Epithelial cell of prostate (primary cell): ENCODE results near the gene LRRC53.
A peak's percentile ranks its signal among the peaks of the same experiment; 100 is the strongest.

ENCODE experiments used
- DNase-seq: peaks from one replicate; pipeline ENCODE4 v3.0.0-alpha.2; 2011; ENCODE audit warnings: low read depth, low spot score
- H3K27ac ChIP-seq: fragments of 450-650 bp; 2 replicates; pipeline ENCODE4 v1.5.1; 2017; ENCODE audit warnings: mild to moderate bottlenecking

The LRRC53 gene

GRCh38 chr1:74512170-74512915, at the start of gene LRRC53:
Gene LRRC53 (minus strand): TSS chr1:74512611. CDS start chr1:74483349, 29,262 bp downstream.
- no peak for DNase-seq
- no peak within 1 kb of the TSS for H3K27ac ChIP-seq

- DNase-seq = no peak
- no peak overlapping the region for H3K27ac ChIP-seq
These were observed 37.5 kb upstream of the LRRC53 start for GRCh38 chr1:74549932-74550331.

GRCh38 chr1:74548961-74549750, 36.7 kb upstream of the LRRC53 start:
- H3K27ac ChIP-seq = no peak overlapping the region
- DNase-seq = no peak

- no peak for DNase-seq
- no peak overlapping the region for H3K27ac ChIP-seq
These were observed 33.4 kb upstream of the LRRC53 start for GRCh38 chr1:74545821-74546220.

GRCh38 chr1:74534241-74534640, 21.8 kb upstream of the LRRC53 start:
- no peak overlapping the region for H3K27ac ChIP-seq
- no peak for DNase-seq

GRCh38 chr1:74531796-74532195, 19.4 kb upstream of the LRRC53 start:
- H3K27ac ChIP-seq = no peak overlapping the region
- peak; percentile 2 for DNase-seq

DNA sequence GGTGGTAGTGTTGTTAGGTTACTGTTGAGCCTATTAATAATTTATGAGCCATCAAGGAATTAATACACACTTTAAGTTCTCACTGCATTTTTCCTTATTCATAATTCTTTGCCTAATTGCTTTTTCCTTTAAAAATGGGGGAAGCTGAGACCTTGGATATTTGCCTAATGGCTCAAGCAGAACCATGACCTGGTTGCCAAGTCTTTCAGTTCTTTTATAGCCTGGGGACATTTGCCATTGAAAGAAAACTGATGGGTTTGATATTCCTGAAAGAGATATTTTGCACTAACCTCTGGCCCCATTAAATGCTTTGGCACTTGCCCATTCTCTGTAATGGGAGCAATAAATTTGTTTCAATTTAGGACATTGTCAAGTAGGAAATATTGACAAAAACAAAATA, 18.5 kb upstream of the LRRC53 start:
- DNase-seq = no peak
- H3K27ac ChIP-seq = no peak overlapping the region

DNA sequence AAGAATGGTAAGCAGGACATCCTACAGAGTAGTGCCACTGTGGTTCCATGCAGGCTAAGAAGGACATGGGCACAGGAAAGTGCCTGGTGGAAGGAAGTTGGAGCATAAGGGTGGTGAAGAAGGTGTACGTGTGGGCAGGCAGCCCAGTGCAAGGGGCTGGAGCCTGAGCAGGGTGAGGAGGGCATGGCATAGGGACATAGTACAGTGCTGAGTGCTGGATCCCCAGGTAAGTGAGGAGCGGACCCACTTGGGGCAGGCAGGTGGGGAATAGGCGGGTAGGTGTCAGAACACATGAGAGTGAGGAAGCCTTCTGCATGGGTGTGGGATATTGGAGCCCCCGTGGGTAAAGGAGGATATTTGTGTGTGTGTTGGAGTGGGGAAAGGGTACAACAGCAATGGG, 15.7 kb upstream of the LRRC53 start:
- no peak overlapping the region for H3K27ac ChIP-seq
- no peak for DNase-seq

- no peak for DNase-seq
- no peak overlapping the region for H3K27ac ChIP-seq
These were observed 14.3 kb upstream of the LRRC53 start for GRCh38 chr1:74526708-74527107.

- H3K27ac ChIP-seq = no peak overlapping the region
- DNase-seq = no peak
These were observed 11.6 kb upstream of the LRRC53 start for GRCh38 chr1:74523873-74524480.

GRCh38 chr1:74522148-74522547, 9.7 kb upstream of the LRRC53 start:
- DNase-seq = no peak
- no peak overlapping the region for H3K27ac ChIP-seq

DNA sequence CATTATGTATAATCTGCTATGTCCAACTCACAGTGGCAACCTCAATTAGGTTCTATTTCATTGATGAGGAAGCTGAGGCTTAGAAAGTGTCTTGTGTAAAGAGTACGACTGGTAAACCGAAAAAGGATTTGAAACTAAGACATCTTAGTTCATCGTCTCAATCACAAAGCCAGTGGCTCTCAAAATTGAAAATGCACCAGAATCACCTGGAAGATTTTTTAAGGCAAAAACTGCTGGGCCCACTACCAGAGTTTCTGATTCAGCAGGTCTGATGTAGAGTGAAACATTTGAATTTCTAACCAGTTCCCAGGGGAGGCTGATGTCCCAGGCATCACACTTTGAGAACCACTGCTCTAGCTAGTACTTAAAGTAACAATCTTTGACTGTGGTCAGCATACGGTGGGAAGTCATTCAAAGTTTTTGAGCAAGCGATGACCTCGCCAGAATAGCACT, 5.2 kb upstream of the LRRC53 start:
- H3K27ac ChIP-seq = no peak overlapping the region
- no peak for DNase-seq

DNA sequence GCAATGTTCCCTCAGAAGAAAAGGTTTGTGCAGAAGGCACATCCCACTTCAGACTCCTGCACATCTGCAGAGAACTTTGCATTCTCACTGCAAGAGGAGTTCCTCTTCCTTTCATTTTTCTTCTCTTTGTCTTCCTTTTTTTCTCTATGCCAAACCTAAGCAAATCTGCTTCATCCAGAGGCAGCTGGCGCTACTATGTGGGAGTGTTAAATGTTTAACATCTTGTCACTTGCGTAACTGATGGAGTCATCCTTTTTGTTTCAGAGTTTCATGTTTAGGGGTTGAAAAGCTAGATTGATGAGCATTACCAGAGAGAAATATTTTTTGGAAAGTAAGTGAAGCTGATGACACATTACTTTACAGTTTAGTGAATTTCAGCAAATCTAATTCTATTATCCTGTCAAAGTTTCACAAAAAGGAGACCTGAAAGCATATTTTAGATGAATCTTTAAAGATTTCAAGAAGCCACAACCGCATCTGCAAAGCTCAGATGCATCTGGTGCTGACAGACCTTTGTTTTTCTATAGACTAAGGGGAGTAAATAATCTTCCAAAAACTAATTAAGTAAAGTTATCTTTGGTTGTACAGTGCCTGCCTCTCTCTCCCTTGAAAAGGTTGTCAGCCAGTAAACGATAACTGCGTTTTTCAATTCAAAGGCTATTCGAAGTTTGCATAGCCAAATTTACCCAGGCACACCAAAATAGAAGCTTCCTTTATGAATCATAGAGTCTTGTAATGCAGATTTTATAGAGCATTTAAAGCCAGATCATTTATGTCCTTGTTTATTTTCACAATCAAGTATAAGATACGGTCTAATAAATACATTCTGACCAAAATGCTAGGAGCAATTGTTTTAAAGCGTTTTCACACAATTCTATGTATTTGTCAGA, 1.2 kb upstream of the LRRC53 start:
- DNase-seq = no peak
- H3K27ac ChIP-seq = no peak overlapping the region

- no peak overlapping the region for H3K27ac ChIP-seq
These were observed 4.0 kb downstream of the LRRC53 start for GRCh38 chr1:74508449-74508848.

DNA sequence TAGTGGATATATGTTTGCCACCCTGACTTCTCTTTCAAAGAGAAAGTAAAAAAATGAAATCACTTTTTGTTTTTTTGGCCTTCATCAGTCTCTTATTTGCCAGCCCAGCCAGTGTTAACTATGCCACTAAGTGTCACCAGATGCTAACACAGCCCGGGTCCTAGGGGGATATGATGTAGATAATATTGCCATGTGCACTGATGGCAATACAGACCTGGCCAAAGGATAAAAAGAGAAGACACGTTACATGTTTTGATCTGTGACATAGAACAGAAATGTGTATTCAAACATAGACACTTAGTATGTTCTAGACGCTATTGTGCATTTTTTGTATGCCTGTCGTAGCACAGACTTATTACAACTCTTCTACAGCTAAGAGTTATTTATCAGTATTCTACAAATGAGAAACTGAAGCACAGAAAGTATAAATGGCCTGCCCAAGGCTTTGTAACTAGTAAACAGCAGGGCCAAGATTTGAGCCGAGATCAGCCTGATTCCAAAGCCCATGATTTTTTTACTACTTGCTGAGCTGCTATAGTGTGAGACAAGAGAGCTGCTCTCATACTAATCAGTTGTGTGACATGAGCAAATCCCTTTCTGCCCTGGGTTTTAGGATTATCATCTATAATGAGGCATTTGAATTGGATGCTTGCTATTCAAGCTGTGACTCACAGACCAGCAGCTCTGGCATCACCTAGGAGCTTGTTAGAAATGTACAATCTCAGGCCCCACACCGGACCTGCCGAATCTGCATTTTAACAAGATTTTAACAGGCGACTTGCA, 6.3 kb downstream of the LRRC53 start:
- no peak for DNase-seq

More at GRCh38 chr1:74508449-74508848, 4.0 kb downstream of the LRRC53 start:
- no peak for DNase-seq

GRCh38 chr1:74504933-74505512, 7.4 kb downstream of the LRRC53 start:
- DNase-seq = no peak
- H3K27ac ChIP-seq = no peak overlapping the region

More for the DNA sequence above, 6.3 kb downstream of the LRRC53 start:
- no peak overlapping the region for H3K27ac ChIP-seq

GRCh38 chr1:74504125-74504932, 8.1 kb downstream of the LRRC53 start:
- DNase-seq = no peak
- H3K27ac ChIP-seq = no peak overlapping the region

DNA sequence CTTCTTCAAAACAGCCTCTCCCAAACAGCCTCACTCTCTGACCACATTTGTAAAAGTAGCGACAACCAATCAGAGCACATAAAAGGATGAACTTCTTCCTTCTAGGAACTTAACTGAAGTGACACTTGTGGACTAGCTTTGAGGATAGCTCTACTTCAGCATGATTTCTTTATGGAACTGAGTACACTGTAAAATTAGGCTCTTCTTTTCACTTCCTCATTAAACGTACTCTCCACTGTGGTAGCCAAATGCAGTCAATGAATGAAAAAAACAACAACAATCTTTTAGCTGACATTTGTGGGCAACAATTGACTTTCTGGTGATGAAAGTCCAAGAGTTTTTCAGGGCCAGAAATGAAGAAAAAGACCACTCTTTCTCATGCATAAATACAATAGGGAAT, 9.6 kb downstream of the LRRC53 start:
- DNase-seq = no peak
- H3K27ac ChIP-seq = no peak overlapping the region
